ENCODE measurements around the gene ARHGEF11.
"Not testable (repeated sequence)": the region's sequence is repeated elsewhere in the genome, so short reads cannot be mapped to it uniquely, and the experiment has no call there.

GRCh38 chr1:157055729-157056128, 10.2 kb upstream of the ARHGEF11 start:
- TF ChIP-seq CTCF (IDR thresholded peaks at IDR 0.05; ENCODE audit: low read depth, low read length, missing input control); RXRA (IDR thresholded peaks at IDR 0.05); ATF3 (IDR thresholded peaks at IDR 0.05); NR2F2 (IDR thresholded peaks at IDR 0.05); TAF1 (conservative IDR thresholded peaks at IDR 0.05); MAX (IDR thresholded peaks at IDR 0.05); REST (IDR thresholded peaks at IDR 0.05); RAD21 (IDR thresholded peaks at IDR 0.05); JUND (IDR thresholded peaks at IDR 0.05): not testable (repeated sequence)
